NOMO-1 treated with DMSO at 0.1 percent for 48 hours (cell line): ENCODE results near the gene TRAPPC2L.
A peak's percentile ranks its signal among the peaks of the same experiment; 100 is the strongest.

Source experiments
- DNase-seq: peaks from one replicate; lab custom pipeline; 2025; ENCODE audit not compliant: unreplicated experiment; lab: John Stamatoyannopoulos, UW

The TRAPPC2L gene, protein sequence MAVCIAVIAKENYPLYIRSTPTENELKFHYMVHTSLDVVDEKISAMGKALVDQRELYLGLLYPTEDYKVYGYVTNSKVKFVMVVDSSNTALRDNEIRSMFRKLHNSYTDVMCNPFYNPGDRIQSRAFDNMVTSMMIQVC

DNA sequence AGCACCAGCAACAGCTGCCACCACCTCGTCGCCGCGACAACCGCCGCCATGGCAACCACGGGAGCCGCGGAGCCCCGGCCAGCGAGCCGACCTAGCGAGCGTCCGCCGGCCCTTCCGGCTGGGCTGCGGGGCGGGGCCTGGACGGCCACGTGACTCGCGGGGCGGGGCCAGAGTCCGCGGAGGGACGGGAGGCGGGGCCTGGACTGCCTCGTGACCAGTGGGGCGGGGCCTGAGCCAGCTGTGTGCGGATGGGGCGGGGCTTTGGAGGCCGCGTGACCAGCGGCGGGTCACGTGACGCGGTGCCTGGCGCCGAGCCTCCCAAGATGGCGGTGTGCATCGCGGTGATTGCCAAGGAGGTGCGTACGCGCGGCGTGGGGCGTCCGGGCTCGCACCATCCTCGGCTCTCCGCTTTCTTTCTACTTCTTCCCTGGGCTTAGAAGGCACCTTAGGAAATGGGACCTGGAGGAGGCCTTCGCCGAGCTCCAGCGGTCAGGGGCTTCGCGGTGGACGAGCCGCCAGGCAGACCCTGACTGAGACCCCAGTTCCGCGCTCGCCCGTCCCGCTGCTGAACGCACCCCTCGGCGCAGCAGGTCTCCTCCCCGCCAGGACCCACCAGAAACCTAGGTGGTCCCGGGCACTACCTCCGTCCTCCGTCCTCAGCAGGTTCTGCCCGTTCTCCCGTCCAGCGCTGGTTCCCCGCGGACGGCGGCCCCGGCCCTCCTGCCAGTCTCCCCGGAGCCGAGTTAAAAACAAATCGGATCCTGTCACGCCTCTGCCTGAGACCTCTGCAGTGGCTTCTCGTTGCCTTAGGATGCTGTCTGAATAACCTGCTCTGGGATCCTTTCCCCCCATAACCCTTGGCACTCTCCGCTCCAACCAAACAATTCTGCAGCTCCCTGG lies at the start of gene TRAPPC2L, which contains the start of gene GALNS:
Gene TRAPPC2L (plus strand): TSS at position 300 of the 900 bp plus-strand sequence. CDS start 24 bp downstream, at position 324.
Gene GALNS (minus strand): TSS at position 120 of the 900 bp plus-strand sequence. CDS start 70 bp downstream, at position 50.
- peak; percentile 92 for DNase-seq

DNA sequence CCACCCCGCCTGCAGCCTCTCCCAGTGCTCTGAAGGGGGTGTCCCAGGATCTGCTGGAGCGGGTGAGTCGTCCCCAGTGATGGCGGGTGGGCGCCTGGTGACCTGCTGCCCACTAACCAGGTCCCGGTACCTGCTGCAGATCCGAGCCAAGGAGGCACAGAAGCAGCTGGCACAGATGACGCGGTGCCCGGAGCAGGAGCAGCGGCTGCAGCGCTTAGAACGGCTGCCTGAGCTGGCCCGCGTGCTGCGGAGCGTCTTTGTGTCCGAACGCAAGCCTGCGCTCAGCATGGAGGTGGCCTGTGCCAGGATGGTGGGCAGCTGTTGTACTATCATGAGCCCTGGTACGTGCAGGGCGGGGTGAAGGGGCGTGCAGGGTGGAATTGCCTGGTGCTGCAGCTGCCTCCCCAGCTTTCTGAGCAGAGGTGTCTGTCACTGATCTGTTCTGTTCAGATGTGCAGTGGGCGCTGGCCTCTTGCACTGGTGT lies 49.7 kb upstream of the TRAPPC2L start:
- DNase-seq, result no peak

DNA sequence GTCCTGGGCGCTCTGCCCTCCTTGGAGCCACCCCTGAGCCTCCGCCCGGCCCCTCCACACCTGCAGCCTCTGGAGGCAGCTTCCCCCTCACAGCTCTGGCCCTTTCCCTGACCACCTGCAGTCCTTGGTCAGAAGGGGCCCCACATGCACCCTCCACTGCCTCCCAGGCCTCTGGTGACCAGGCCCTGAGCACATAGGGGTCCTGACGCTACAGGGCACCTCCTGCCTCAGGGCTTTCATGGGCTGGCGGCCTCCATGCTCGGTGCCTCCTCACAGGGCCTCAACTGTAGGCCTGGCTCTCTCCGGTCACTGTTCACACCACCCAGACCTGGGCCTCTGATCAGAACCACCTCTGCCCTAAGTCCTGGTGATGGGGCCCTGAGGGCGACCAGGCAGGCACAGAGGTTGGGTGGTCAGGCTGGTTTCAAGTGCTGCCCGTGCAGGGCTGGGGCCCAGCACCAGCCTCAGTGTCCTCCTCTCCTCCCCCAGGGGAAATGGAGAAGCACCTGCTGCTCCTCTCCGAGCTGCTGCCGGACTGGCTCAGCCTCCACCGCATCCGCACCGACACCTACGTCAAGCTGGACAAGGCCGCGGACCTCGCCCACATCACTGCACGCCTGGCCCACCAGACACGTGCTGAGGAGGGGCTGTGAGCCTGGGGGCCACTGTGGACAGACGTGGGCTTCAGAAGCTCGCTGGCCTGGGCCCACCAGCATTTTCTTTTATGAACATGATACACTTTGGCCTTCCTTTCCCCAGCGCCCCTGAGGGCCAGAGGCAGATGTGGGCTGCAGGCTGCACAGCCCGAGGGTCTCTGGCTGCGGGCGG lies 49.1 kb upstream of the TRAPPC2L start:
- DNase-seq, result no peak

DNA sequence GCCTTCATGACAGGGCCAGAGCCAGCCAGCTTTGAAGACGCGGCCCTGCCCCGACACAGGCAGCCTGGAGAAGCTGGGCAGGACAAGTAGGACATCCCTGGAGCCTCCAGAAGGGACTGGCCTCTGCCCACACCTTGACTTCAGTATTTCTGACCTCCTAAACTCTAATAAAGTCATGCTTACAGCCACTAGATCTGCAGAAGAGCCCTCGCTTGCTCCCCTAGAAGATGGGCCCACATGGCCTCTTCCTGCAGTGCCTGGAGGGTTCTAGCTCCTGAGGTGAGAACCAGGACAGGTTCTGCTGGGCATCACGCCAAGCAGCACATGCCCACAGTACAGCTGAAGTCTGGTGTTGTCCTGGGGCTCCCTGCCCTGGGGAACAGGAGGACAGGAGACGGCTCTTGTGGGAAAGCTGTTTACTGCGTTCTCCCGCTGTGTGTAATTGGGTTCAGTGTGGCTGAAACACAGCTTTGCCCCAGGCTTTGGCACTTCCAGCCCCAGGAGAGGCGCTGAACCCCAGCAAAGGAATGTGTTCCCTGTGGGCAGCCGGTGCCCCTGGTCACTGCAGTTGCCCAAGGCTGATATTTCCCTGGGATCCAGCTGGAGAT lies 47.8 kb upstream of the TRAPPC2L start:
- DNase-seq, result no peak

DNA sequence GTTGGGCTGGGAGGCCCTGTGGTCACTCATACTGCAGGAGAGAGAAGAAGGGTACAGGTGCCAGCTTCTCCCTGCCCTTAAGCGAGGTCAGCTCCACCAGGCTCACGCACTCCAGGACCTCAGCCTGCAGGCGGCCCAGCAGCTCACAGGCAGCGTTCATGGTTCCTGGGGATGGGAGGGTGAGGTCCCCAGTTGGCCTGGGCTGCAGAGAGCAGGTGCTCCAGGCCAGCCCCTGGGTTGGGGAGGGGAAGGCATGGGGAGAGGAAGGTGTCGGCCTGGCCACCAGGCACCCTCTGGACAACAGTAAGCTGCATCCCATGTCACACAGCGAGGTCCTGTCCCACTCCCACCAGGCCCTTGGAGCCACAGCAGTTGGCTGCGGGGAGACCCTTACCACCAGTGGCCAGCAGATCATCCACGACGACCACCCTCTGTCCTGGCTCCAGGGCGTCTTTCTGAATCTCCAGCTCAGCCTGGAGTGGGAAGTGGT lies 47.2 kb upstream of the TRAPPC2L start:
- no peak for DNase-seq

DNA sequence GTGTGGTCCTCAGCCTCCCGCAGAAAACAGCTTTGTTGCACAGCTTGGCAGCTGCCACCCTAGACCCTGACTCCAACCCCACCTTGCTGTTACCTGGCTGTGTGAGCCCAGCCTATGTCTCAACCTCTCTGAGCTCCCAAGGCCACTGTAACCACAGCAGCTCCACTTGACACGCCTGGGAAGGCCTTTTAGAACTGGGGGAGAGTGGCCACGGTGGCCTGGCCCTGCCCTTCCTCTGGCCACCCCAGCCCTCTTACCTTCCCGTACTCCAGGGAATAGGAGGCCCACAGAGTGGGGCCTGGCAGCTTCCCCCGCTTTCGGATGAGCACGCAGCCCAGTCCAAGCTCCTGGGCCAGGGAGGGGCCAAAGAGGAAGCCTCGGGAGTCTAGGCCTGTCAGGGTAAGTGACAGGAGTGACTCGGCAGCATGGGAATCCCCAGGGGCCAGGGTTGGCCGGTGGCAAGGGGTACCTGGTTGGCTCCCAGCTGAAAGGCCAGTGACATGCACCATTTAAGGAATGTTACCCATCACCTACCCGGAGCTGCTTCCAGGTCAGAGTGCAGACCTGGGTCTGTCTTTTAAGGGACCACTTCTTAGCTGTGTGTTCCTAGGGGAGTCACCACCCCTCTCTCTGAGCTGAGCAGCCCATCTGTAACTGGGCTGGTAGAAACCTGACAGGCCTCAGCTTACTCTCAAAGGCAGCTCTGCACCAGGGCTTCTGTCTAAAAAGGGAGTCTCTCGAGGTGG lies 46.6 kb upstream of the TRAPPC2L start:
- peak; percentile 35 for DNase-seq

DNA sequence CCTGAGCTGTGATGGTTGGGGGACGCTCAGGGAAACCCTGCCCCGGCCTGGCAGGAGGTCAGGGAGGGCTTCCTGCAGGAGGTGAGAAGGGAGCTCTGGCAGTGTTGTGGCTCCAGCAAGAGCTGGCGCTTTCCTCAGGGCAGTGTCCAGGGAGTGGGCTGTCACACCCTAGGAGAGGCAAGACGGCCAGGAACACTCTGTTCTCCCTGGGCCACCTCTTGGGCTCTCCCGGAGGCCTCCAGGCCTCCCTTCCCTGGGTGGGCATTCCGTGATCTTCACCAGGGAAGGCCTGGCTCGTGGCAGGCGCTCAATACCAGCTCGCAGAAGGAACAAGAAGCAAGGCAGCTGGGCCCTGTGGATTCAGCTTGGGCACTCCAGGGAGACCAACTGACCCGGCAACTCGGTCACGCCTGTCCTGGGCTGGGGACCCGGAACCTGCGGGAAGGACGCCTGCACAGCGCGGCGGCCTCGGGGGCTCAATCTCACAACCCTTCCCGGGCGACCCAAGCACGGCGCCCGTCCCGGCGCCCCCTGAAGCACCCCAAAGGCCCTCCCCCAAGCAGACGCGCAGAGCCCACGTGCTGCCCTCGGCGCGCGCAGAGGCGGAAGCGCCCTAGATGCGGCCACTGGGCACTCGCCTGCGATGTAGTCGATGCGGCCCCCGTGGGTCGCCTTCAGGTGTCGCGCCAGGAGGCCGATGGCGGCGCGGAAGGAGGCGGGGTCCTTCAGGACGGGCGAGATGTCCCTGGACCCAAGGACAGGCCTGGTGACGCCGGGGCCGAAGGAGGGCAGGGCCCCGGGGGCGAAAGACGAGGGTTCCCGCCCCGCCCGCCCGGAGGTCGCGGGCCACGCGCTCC lies 45.8 kb upstream of the TRAPPC2L start:
- peak; percentile 59 for DNase-seq

DNA sequence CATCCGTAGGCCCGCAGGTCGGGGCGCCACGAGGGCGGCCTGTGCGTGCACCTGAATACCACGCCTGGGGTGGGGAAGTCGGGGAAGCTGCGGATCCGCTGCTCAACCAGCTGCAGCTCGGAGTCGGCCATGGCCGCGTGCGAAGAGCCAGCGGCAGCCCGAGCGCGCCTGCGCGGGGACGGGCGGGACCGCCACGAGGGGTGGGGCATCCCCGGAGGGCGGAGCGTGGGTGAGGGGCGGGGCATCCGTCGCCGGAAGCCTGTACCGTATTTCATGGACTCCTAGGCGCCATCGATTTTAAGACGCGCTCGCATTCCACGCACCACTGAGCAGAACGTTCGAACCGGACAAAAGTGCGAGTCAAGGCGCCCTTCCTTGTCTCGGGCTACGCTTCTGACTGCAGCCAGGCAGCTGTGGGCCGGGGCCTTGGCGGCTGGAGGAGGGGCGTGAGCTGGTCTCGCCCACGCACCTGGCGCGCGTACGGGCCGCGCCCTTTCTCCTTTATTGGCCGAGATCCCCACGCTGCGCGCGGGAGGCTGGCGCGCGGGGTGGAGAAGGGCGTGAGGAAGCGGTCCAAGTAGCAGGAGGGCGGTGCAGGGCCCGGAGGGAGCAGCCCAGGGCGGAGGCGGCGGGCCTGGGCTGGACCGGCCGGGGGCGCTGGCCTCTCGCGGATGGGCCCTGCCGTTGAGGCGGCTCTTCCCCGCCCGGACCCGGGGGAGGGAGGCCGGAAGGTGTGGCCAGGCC lies 45.0 kb upstream of the TRAPPC2L start, which contains the start of gene APRT:
Gene APRT (minus strand): TSS at position 160 of the 744 bp plus-strand sequence. CDS start 29 bp downstream, at position 131.
- peak; percentile 91 for DNase-seq

DNA sequence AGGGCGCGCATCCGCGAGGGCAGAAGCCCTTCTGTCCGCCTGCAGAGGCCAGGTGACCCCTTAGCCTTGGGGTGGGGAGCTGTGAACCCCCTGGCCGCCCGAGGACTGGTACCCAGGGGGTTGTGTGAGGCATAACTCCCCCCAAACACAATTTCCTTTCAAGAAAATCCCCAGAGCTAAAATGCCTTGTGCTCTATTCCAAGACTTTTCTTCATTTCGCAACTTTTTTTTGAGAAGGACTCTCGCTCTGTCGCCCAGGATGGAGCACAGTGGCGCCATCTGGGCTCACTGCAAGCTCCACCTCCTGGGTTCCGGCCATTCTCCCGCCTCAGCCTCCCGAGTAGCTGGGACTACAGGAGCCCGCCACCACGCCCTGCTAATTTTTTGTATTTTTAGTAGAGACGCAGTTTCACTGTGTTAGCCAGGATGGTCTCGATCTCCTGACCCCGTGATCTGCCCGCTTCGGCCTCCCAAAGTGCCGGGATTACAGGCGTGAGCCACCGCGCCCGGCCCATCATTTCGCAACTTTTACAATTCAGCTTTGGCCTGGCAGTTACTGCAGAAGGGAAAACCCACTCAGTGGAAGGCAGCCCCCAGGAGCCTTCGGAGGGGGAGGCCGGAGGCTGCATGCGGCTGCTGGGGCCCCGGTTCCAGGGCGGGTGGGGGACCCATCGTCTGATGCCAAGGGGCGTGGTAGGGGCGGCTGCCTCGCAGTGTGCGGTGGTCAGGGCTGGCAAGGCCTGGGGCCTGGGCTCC lies 44.2 kb upstream of the TRAPPC2L start:
- DNase-seq, result peak; percentile 64

DNA sequence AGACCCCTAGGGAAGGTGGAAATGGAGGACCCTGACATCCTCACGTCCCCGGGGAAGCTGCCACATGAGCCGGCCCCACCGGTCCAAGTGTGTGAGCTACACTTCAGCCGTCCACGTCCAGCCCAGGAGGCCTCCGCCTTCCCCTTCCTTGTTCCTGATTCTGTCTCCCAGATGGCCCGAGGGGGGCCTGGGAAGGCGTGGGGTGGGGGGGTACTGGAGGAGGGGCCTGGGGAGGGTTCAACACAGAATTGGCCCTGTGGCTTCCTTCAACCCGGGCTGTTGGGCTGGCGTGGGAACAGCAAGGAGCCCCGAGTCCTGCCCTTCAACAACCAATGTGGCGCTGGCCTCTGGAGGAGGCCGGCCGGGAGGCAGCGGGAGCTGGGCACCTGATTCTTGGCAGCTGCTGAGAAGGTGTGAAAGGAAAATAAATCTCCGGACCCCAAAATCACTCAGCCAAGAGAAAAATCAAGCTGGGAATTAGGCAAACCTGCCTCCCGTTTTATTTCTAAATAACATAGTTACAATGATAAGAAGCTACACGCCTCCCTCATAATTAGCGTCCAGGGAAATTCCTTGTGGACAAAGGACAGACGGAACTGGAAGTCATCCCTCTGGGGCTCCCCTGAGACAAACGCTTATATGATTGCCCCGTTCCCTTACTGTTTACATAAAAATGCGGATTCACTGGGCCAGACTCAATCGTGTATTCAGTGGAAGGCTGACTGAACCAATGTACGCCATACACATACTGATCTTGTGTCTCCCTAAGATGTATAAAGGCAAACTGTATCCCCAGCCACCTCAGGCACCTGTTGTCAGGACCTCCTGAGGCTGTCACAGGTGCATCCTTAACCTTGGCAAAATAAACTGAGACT lies 43.4 kb upstream of the TRAPPC2L start:
- DNase-seq, result no peak

DNA sequence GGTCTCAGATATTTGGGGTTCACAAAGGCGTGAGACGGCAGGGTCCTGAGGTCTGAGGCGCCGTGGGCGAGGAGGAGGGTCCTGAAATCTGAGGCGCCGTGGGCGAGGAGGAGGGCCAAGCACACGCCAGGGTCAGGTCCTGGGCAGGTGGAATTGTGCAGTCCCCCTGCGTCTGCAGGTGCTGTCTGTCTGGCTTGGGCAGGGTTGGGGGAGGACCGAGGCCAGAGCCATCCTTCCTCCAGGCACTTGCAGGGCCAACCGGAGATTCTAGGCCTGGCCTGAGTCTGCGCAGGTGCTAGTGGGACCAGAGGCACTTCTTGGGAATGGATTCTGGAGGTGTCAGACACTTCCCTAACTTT lies 42.8 kb upstream of the TRAPPC2L start:
- DNase-seq, result no peak

DNA sequence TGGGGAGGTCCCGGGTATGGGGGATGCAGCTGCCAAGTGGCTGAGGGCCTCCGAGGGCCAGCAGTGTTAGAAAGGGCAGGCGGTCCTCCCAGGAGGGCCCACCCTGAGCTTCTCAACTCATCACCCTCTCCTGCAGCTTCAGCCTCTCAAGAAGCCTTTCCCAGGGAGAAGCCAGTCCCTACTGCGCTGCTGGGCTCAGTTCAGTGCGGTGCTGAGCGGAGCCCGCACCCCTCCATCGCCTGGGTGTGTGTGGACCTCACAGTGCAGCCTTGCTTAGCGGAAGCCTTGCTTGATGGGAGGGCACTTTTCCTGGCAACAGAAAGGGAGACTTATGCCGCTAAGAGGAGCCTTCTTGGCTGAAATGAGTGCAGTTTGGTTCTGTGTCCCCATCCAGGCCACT lies 41.7 kb upstream of the TRAPPC2L start:
- DNase-seq, result no peak

DNA sequence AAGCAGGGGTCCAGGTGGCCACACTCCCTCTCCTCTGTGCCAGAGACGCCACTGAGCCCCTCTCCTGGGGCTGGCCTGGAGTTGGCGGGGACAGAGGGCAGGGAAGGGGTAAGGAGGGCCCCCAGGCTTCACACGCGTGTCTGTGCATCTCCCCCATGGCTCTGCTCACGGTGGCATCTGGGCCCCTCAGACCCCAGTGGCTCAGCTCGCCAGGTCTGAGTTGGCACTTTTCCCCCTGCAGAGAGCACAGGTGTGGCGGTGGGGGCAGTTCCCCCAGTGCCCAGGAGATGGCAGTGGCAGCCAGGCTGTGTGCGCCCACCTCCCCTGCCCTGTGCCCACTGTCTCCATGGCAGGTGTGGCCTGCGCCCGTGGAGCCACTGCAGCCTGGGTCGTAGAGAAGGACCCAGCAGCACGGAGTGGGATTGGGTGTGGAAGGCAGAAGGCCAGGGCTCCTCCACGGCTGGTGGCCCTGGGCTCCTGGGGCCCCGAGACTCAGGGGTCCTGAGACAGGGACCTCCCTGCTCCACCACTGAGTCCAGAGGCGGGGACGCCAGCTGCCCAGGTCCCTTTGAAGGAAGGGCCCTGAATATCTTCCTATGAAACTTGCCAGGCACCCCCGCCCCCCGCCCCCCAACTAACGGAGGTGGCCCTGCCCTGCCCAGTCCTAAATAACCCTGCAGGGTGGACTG lies 40.9 kb upstream of the TRAPPC2L start:
- DNase-seq, result peak; percentile 28

DNA sequence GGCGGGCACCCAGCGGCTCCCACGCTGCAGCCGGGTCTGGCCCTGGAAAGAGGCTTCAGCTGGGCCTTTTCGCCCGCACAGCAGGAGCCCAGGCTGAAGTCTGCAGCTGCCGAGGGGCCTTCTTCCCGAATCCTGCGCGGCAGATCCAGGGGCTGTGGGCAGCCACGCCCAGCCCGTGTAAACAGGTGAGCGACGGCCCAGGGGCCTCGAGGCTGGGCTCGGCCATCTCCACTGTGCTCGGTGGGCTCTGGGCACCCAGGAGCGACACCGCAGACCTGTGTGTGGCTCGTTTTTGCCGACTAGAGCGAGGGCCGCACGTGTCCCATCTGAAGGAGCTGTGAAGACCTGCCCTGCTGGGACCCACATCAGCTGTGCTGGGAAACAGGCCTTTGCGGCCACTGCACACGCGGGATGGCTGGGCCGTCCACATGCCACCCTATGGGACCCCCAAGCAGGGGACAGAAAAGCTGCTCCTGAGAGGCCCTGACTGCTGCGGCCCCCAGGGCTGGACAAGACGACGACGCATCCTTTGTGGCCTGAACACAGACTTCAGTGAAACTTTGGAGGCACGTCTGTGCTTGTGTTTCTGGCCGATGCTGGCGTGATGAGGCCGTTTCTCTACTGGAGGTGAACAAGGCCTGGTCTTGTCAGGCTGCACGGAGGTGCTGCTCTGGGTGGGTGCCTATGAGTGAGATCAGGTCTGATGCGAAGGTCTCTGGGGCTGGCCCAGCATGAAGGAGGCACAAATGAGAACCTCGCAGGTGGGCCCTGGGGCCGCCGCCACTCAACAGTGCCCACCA lies 40.0 kb upstream of the TRAPPC2L start:
- DNase-seq, result no peak
